ENCODE results near the gene BCKDHB.
"Not testable (repeated sequence)": the region's sequence is repeated elsewhere in the genome, so short reads cannot be mapped to it uniquely, and the experiment has no call there.

BCKDHB gene

GRCh38 chr6:80209430-80209829, 103.0 kb downstream of the BCKDHB start:
- DNase-seq (ENCODE audit: low read depth): no peak

GRCh38 chr6:80210618-80211017, 104.1 kb downstream of the BCKDHB start:
- no peak for DNase-seq (ENCODE audit: low read depth)

GRCh38 chr6:80211286-80211685, 104.8 kb downstream of the BCKDHB start:
- no peak for DNase-seq (ENCODE audit: low read depth)

- DNase-seq (ENCODE audit: low read depth): not testable (repeated sequence)
Observed at GRCh38 chr6:80211890-80212289, 105.4 kb downstream of the BCKDHB start.

- no peak for DNase-seq (ENCODE audit: low read depth)
Observed at GRCh38 chr6:80214436-80215022, 108.1 kb downstream of the BCKDHB start.

GRCh38 chr6:80215063-80215462, 108.6 kb downstream of the BCKDHB start:
- no peak for DNase-seq (ENCODE audit: low read depth)

- DNase-seq (ENCODE audit: low read depth): no peak
Observed at GRCh38 chr6:80217794-80218193, 111.3 kb downstream of the BCKDHB start.

- no peak for DNase-seq (ENCODE audit: low read depth)
Observed at GRCh38 chr6:80223743-80224212, 117.3 kb downstream of the BCKDHB start.

- DNase-seq (ENCODE audit: low read depth): no peak
Observed at GRCh38 chr6:80226151-80226550, 119.7 kb downstream of the BCKDHB start.

- DNase-seq (ENCODE audit: low read depth): no peak
Observed at GRCh38 chr6:80226699-80227098, 120.2 kb downstream of the BCKDHB start.

GRCh38 chr6:80227545-80228105, 121.2 kb downstream of the BCKDHB start:
- DNase-seq (ENCODE audit: low read depth): no peak

- no peak for DNase-seq (ENCODE audit: low read depth)
Observed at GRCh38 chr6:80233262-80233661, 126.8 kb downstream of the BCKDHB start.

GRCh38 chr6:80233958-80234357, 127.5 kb downstream of the BCKDHB start:
- no peak for DNase-seq (ENCODE audit: low read depth)

GRCh38 chr6:80234401-80234800, 127.9 kb downstream of the BCKDHB start:
- DNase-seq (ENCODE audit: low read depth): no peak

GRCh38 chr6:80234908-80235307, 128.4 kb downstream of the BCKDHB start:
- DNase-seq (ENCODE audit: low read depth): no peak

- no peak for DNase-seq (ENCODE audit: low read depth)
Observed at GRCh38 chr6:80235647-80236046, 129.2 kb downstream of the BCKDHB start.

- not testable (repeated sequence) for DNase-seq (ENCODE audit: low read depth)
Observed at GRCh38 chr6:80238754-80239153, 132.3 kb downstream of the BCKDHB start.

GRCh38 chr6:80245043-80245442, 138.6 kb downstream of the BCKDHB start:
- no peak for DNase-seq (ENCODE audit: low read depth)

- DNase-seq (ENCODE audit: low read depth): no peak
Observed at GRCh38 chr6:80249897-80250296, 143.4 kb downstream of the BCKDHB start.

GRCh38 chr6:80250391-80250997, 144.0 kb downstream of the BCKDHB start:
- no peak for DNase-seq (ENCODE audit: low read depth)

- no peak for DNase-seq (ENCODE audit: low read depth)
Observed at GRCh38 chr6:80251321-80251720, 144.8 kb downstream of the BCKDHB start.

- DNase-seq (ENCODE audit: low read depth): no peak
Observed at GRCh38 chr6:80254716-80255115, 148.2 kb downstream of the BCKDHB start.

GRCh38 chr6:80256691-80257090, 150.2 kb downstream of the BCKDHB start:
- no peak for DNase-seq (ENCODE audit: low read depth)

- no peak for DNase-seq (ENCODE audit: low read depth)
Observed at GRCh38 chr6:80259118-80259517, 152.6 kb downstream of the BCKDHB start.
